ENCODE results near the gene PHKB.
"Not testable (repeated sequence)": the region's sequence is repeated elsewhere in the genome, so short reads cannot be mapped to it uniquely, and the experiment has no call there.

PHKB gene

DNA sequence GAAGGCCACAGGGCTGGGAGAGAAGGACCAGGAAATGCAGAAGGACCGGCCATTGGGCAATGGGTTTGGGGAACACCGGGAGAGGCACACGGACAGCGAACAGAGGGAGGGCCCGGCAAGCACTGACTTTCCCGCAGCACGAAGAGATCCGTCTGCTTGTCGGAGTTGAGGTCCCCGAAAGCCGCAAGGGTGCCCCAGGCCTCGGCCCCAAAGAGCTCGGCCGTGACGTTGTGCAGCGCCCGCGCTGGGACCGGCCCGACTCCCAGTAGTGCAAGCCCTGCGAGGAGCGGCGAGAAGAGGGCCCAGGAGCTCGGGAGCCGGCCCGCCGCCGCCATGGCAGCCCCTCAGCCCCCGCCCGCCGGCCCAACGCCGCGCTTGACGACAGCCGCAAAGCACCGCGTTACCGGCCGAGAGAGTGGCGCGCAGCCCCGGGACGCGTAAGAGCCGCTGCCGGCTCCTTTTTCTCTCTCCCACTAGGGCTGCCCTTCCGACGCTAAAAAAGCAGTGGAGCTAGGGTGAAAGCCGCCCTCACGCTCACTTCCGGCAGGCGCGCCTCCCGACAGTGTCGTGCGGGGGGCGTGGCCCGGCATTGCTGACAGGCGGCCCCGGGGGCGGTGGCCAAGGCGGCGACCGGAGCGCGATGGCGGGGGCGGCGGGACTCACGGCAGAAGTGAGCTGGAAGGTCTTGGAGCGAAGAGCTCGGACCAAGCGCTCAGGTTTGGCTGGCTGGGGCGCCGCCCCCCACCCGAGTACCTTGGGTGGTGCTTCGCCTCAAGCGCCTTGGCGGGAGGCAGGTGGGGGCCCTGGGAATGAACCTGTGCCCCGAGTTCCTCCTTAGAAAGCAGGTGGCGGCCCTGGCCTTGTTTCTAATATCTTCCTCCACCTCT lies at the start of gene PHKB, which contains the start of gene ITFG1:
Gene PHKB (plus strand): TSS at position 621 of the 887 bp plus-strand sequence. CDS start 20 bp downstream, at position 641.
Gene ITFG1 (minus strand): TSS at position 353 of the 887 bp plus-strand sequence. CDS start 18 bp downstream, at position 335.
- DNase-seq (ENCODE audit: low spot score) = peak; percentile 91

DNA sequence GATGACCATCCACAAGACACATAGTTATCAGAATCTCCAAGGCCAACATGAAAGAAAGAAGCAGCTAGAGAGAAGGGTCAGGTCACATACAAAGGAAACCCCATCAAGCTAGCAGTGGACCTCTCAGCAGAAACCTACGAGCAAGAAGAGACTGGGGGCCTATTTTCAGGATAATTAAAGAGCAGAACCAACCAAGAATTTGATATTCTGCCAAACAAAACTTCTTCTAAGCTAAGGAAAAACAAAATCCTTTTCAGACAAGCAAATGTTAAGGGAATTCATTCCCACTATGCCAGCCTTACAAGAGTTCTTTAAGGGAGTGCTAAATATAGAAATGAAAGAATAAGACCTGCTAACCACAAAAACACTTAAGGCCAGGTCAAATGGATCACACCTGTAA lies 48.1 kb upstream of the PHKB start:
- DNase-seq (ENCODE audit: low spot score) = no peak

DNA sequence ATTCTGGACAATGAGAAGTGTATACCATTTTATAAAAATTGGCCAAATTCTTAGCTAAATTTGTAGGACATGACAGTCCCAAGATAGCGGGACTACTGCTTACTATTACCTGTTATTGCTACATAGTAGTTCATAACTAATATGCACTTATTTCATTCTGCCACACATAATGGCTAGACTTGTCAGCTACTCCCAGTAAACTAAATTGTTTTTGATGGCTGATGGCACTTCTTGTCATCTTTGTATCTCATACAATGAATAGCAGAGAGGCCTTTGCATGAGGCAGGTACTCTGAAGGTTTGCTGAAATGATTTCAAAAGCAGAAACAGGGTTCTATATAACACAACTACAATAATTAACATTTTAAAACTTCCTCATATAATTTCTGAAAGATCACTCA lies 44.3 kb upstream of the PHKB start:
- no peak for DNase-seq (ENCODE audit: low spot score)

DNA sequence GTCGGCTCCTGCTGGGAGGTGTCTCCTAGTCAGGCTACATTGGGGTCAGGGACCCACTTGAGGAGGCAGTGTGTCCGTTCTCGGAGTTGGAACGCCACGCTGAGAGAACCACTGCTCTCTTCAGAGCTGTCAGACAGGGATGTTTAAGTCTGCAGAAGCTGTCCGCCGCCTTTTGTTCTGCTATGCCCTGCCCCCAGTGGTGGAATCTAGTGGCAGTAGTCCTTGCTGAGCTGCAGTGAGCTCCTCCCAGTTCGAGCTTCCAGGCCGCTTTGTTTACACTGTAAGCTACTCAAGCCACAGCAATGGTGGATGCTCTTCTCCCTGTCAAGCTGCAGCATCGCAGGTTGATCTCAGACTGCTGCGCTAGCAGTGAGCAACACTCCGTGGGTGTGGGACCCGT lies 36.3 kb upstream of the PHKB start:
- no peak for DNase-seq (ENCODE audit: low spot score)

DNA sequence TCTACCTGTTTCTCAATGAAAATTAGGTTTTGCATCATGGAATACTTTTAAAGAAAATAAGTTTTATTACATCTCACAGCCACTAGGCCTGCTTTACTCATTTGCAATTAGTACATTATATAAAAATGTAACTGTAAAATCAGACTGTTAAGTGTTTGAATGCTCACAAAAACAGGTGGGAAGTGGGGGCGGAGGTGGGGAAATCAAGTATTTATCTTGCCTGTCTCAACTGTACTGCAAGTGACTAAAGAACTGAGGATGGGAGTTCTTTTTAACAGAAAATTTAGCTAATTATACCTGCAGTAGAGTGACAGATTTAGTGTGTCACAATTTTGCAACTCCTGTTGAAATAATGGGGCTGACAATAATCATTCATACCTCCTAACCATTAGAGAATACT lies 34.3 kb upstream of the PHKB start:
- DNase-seq (ENCODE audit: low spot score) = no peak

DNA sequence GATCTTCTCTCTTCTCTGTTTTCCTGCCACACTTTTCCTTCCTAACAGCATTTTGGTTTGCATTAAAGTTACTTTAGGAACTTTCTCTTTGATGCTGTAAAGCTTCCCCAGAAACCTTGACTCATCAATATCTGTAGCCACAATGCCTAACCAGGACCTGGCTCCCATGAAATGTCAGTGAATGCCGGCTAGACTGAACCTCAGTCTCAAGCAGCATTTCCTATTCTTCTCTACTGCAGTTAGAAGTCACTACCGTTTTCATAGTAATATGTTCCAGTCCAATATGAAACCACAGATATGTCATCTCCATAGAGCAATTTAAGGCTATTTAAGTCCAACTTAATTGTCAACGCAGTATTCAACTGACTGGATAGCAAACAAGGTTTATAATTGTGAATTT lies 29.2 kb upstream of the PHKB start:
- no peak for DNase-seq (ENCODE audit: low spot score)

DNA sequence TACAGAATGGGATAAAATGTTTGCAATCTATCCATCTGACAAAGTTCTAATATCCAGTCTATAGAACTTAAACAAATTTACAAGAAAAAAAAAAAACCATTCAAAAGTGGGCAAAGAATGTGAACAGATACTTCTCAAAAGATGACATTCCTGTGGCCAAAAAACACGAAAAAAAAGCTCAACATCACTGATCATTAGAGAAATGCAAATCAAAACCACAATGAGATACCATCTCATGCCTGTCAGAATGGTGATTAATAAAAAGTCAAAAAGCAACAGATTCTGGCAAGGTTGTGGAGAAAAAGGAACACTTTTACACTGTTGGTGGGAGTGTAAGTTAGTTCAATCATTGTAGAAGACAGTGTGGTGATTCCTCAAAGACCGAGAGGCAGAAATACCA lies 26.9 kb upstream of the PHKB start:
- DNase-seq (ENCODE audit: low spot score) = not testable (repeated sequence)

DNA sequence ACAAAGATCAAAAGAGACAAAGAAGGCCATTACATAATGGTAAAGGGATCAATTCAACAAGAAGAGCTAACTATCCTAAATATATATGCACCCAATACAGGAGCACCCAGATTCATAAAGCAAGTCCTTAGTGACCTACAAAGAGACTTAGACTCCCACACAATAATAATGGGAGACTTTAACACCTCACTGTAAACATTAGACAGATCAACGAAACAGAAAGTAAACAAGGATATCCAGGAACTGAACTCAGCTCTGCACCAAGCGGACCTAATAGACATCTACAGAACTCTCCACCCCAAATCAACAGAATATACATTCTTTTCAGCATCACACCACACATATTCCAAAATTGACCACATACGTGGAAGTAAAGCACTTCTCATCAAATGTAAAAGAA lies 21.1 kb upstream of the PHKB start:
- not testable (repeated sequence) for DNase-seq (ENCODE audit: low spot score)

DNA sequence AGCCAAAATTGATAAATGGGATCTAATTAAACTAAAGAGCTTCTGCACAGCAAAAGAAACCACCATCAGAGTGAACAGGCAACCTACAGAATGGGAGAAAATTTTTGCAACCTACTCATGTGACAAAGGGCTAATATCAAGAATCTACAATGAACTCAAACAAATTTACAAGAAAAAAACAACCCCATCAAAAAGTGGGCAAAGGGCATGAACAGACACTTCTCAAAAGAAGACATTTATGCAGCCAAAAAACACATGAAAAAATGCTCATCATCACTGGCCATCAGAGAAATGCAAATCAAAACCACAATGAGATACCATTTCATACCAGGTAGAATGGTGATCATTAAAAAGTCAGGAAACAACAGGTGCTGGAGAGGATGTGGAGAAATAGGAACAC lies 18.2 kb upstream of the PHKB start:
- not testable (repeated sequence) for DNase-seq (ENCODE audit: low spot score)

DNA sequence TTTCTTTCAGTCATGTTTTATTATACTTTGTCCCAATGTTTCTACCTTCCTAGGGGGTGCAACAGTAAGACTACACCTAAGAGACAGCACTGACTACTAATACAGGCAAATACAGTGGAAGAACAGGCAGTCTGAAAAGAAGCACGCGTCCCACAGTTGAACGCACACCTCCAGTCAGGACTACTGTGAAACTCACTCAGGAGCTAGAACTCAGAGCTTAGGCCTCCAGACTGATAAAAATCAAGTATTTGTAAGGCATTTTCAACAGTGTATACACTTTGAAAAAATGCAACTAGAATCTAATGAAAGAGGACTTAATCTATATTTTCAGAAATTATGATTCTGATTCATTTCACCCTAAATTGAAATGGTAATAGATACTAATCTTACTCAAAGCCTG lies 14.7 kb upstream of the PHKB start:
- DNase-seq (ENCODE audit: low spot score) = no peak

- no peak for DNase-seq (ENCODE audit: low spot score)
Observed at GRCh38 chr16:47448830-47449575, 12.1 kb upstream of the PHKB start.

- no peak for DNase-seq (ENCODE audit: low spot score)
Observed at GRCh38 chr16:47449788-47450187, 11.3 kb upstream of the PHKB start.

DNA sequence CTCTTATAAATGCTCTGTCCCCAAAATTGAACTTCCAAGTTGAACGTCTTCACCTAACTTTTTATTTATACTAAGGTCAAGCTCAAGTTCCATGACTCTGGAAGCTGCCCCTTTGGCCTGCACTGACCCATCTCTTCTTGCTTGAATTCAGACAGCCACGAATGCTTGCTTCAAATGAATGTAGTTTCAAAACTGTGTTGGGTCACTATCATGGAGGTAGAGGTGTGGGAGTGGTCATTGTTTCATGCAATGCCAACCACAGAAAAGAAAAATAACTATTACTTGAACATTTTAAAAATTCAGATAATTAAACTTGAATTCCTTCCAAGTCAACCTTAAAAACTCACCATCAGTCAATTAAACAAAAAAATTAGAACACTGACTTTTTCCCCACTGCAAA lies 2.8 kb upstream of the PHKB start:
- no peak for DNase-seq (ENCODE audit: low spot score)

DNA sequence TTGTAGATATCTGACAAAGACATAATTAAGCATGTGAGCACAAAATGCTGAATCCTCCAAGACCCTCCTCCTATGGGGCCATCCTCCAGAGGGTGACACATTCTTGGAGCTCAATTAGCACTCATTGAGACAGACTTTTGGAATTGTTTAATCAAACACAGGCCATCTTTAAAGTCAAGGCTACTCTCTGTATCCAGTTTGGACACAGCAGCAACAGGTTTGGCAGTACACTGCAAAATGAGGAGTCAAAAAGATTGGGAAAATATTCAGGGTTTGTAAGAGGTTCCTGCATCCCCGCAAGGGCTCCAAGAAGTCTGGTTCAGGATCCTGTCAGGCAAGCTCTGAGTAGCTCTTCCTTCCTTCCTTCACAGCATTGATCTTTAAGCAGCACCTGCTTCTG lies 1.5 kb upstream of the PHKB start:
- no peak for DNase-seq (ENCODE audit: low spot score)

DNA sequence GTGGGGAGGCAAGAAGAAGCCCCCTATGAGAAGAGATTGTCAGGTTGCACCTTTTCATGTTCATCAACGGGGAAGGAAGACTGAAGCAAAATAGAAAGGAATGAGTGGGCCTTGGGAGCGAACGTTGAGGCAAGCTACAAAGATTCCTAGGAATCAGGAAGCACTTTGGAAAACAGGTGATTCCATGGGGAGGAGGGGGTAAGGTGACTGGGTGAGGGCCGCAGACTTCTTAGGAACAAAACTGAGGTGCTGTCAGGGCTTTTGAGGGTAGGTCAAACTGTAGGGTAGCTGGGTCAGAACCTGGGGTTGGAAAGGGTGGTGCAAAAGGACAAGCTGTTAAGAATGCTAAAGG lies 796 bp upstream of the PHKB start:
- no peak for DNase-seq (ENCODE audit: low spot score)

DNA sequence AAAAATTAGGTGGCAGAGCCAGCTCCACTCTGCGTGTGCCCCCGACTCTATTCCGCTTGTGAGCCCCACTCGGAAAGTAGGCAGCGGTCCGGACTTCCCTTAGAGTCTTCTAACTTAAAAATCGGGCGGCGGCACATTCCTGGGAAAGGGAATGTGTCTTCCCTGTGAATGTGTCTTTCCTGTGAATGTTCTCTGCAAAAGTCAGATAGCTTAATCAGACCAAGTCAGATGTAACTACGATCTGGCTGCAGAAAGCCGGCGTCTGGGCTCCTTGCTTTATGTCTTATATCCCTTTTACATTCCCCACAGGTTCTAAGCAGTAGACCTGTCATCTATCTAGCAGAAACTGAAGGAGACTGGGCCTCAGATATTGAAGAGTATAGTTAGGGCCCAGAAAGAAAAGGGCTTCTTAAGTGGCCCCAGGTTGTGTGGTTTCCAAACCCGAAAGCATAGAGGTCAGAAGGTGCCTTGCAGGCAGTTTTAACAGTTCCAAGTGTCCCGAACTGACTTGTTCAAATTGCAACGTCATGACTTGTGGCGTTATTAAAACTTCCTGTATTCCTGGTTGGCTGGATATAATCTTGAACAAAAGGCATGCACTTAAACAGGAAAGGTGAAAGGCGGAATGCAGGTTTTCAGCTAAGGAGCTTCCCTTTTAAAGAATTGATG lies 601 bp downstream of the PHKB start:
- DNase-seq (ENCODE audit: low spot score) = peak; percentile 74

DNA sequence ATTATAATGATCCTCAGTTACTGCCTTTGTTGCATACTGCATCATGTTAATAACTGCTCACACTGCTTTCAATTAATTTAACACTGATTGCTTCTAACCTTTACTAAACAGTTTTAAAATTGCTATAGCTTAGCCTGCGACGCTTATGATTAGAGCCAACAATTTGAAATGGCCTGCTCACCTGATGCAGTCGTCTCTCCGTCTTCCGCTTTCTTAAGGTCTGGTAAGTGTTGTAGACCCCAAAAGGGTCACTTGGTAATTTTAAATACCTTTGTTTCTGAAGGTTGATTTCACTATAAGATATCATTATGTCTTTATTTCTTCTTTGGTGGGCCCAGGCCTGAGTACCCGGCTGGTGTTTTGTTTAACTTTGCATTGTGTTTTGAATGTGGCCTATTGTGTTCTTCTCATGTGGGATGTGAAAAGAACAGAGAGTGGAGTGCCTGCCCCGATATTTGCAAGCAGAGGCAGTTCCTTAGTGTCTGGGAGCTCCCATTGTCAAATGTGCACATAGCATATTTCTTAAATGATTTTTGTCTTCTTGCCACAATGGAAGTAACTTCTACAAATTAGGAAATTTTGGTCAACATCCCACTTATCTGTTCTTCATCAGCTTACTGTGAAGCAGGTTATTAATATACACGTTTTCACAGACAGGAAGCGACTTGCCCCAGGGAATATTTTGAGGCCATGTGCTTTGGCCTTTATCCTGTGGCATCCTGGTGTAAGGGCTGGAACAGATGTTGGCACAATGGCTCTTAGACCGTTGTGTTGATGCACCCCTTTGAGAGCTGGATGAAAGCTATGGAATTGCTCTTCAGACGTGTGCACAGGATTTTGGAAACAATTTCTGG lies 2.9 kb downstream of the PHKB start:
- DNase-seq (ENCODE audit: low spot score) = no peak

DNA sequence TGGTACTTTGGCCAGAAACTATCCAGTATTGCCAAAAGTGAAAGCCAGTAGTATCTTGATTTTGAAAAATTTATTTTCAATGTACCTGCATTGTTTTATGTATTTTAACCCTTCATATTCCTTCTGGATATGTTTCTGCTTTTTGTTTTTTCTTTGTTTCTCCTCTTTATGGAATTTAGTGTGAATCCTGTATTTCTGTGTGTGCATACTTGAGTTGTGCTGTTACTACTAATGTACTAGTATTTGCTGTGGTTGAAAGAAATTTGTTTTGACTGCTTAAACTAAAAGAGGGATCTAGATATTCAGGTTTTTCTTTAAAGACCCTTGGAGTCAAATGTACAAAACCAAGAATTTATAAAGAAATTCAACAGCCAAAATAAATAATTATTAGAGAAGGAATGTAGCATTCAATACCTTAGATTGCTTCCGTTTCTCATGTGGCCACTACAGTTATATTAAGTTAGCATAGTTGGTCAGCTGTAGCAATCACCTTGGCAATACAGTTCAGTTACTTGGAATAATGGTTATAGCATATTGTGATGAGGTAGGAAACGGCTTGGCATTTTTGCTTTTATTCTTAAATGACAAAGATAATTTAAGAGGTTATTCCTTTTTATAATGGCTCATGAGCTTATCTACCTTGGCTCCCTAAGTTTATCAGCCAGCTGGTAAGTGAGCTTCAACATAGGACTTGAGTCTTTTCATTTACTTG lies 4.9 kb downstream of the PHKB start:
- DNase-seq (ENCODE audit: low spot score) = no peak

DNA sequence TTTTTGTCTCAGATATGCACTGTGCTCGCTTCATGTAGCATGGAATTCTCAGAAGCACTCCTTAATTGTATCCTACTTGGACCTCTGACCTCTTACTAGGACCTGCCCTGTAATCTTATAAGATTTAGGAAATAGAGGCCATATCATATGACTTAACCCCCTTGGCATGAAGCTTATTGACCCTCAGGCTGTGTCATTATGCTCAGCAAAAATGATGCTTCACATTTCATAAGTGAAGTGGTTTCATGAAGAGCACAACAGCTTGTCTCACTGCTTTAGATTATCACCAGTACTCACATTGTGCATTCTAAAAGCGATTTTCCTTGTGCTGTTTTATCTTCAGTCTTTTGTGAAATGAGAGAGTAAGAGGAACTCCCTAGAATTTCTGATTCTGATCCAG lies 6.4 kb downstream of the PHKB start:
- peak; percentile 13 for DNase-seq (ENCODE audit: low spot score)

GRCh38 chr16:47468070-47468689 lies 7.0 kb downstream of the PHKB start:
- DNase-seq (ENCODE audit: low spot score) = peak; percentile 49

- DNase-seq (ENCODE audit: low spot score) = no peak
Observed at GRCh38 chr16:47469227-47469626, 8.1 kb downstream of the PHKB start.

Data from hematopoietic multipotent progenitor cell treated with erythropoietin and hydrocortisone succinate and interleukin-3 and kit ligand, for 17 days (in vitro differentiated cells).